Keratinocyte (primary cell): ENCODE results near the gene DUSP7. TPM values are rescaled to one million over a fixed set of nuclear protein-coding genes. Genes with fewer than 3 reads are reported as not detected.

Experiments used
- DNase-seq: peaks from one replicate; pipeline ENCODE4 v3.0.0-alpha.2; 2011; ENCODE audit warnings: low read depth, missing footprints, low spot score
- FAIRE-seq: peaks from 2 replicates; lab custom pipeline; 2011; peaks lifted over from hg19 to GRCh38; lab: Jason Lieb, UNC
- H2AFZ ChIP-seq: 2 replicates; pipeline ENCODE4 v1.6.0; 2012; ENCODE audit warnings: low read length, control low read depth, inconsistent platforms; ENCODE audit not compliant: control insufficient read depth
- H3K27ac ChIP-seq: 2 replicates; pipeline ENCODE4 v1.5.1; 2011; ENCODE audit warnings: low read length; ENCODE audit not compliant: control insufficient read depth, insufficient read depth
- H3K27me3 ChIP-seq: 3 replicates; pipeline ENCODE4 v1.6.0; 2011; ENCODE audit warnings: low read length; ENCODE audit not compliant: control insufficient read depth, insufficient read depth; ENCODE audit errors: extremely low read depth
- H3K36me3 ChIP-seq, 2 experiments: 2 replicates in 1 of 2; 3 replicates in 1 of 2; pipeline ENCODE4 v1.5.1; 2011; ENCODE audit warnings: low read length in 2 of 2, mild to moderate bottlenecking in 1 of 2; ENCODE audit not compliant: control insufficient read depth in 2 of 2, insufficient read depth in 2 of 2; ENCODE audit errors: extremely low read depth in 1 of 2
- H3K4me1 ChIP-seq: 3 replicates; pipeline ENCODE4 v1.5.1; 2011; ENCODE audit warnings: low read length; ENCODE audit not compliant: control insufficient read depth, insufficient read depth; ENCODE audit errors: extremely low read depth
- H3K4me2 ChIP-seq: 3 replicates; pipeline ENCODE4 v1.6.0; 2011; ENCODE audit warnings: low read depth, low read length; ENCODE audit not compliant: control insufficient read depth, insufficient read depth; ENCODE audit errors: extremely low read depth
- H3K4me3 ChIP-seq, 3 experiments: fragments of 200-600 bp in 1 of 3; sonication (generic) in 1 of 3; 2 replicates in 2 of 3; 3 replicates in 1 of 3; pipeline ENCODE4 v1.5.1; 2011 to 2016; ENCODE audit warnings: low read length in 3 of 3, mild to moderate bottlenecking in 3 of 3, control low read depth in 2 of 3, inconsistent platforms in 1 of 3, low read depth in 1 of 3, mixed read lengths in 1 of 3, mixed run types in 1 of 3, moderate library complexity in 1 of 3; ENCODE audit not compliant: control insufficient read depth in 2 of 3, insufficient read depth in 2 of 3; ENCODE audit errors: extremely low read depth in 1 of 3
- H3K79me2 ChIP-seq: 2 replicates; pipeline ENCODE4 v1.6.0; 2012; ENCODE audit warnings: low read length; ENCODE audit not compliant: control insufficient read depth, insufficient read depth
- H3K9ac ChIP-seq: 3 replicates; pipeline ENCODE4 v1.6.0; 2011; ENCODE audit warnings: low read length; ENCODE audit not compliant: control insufficient read depth, insufficient read depth; ENCODE audit errors: extremely low read depth
- H3K9me1 ChIP-seq: 3 replicates; pipeline ENCODE4 v1.6.0; 2011; ENCODE audit warnings: low read length; ENCODE audit not compliant: control insufficient read depth, insufficient read depth; ENCODE audit errors: extremely low read depth
- H3K9me3 ChIP-seq: 2 replicates; pipeline ENCODE4 v1.5.1; 2012; ENCODE audit warnings: low read depth, low read length; ENCODE audit not compliant: control insufficient read depth
- H4K20me1 ChIP-seq: 3 replicates; pipeline ENCODE4 v1.6.0; 2011; ENCODE audit warnings: low read length; ENCODE audit not compliant: control insufficient read depth, insufficient read depth; ENCODE audit errors: extremely low read depth
- EZH2 ChIP-seq: IDR thresholded peaks from one replicate; pipeline ENCODE4 v1.6.1; 2012; ENCODE audit warnings: inconsistent platforms, mild to moderate bottlenecking, low read length, moderate library complexity
- dilution Hi-C: fragments of 300-500 bp; cut with MboI; formaldehyde crosslinking; loops from one replicate; pipeline ENCODE4 v1.7.0; 2020; ENCODE audit warnings: low sequenced_read_pairs; ENCODE audit not compliant: extremely low pct_ligation_motif_present
- polyA plus RNA-seq, 5 experiments: library from polyadenylated mRNA; depleted of rRNA in 3 of 5; stranded (reverse) in 3 of 5; stranded (forward) in 1 of 5; unstranded in 1 of 5; fragments of >200 nt; gene quantifications; 1 replicate in 1 of 5; 2 replicates in 3 of 5; 3 replicates in 1 of 5; pipeline versions ENCODE4 v1.2.1 to v1.2.3, GENCODE V29; 2011 to 2012; ENCODE audit warnings: missing spikeins in 2 of 5, low read depth in 1 of 5, low replicate concordance in 1 of 5
- TF ChIP-seq, protein P1 (sequence below), 3 experiments: IDR thresholded peaks in 1 of 3; conservative IDR thresholded peaks in 1 of 3; optimal IDR thresholded peaks in 1 of 3; 2 replicates in 2 of 3; 3 replicates in 1 of 3; pipeline versions ENCODE3 to v1.5.1; 2011; ENCODE audit warnings: low read length in 3 of 3, mild to moderate bottlenecking in 3 of 3, moderate library complexity in 2 of 3, control low read depth in 1 of 3, inconsistent platforms in 1 of 3; ENCODE audit not compliant: insufficient read depth in 2 of 3; ENCODE audit errors: extremely low read depth in 1 of 3

Gene DUSP7
- polyA plus RNA-seq, 1 donor (not counting 4 experiments of a cell fraction or from before 2014, with no cell fraction given), result 103 TPM

DNA sequence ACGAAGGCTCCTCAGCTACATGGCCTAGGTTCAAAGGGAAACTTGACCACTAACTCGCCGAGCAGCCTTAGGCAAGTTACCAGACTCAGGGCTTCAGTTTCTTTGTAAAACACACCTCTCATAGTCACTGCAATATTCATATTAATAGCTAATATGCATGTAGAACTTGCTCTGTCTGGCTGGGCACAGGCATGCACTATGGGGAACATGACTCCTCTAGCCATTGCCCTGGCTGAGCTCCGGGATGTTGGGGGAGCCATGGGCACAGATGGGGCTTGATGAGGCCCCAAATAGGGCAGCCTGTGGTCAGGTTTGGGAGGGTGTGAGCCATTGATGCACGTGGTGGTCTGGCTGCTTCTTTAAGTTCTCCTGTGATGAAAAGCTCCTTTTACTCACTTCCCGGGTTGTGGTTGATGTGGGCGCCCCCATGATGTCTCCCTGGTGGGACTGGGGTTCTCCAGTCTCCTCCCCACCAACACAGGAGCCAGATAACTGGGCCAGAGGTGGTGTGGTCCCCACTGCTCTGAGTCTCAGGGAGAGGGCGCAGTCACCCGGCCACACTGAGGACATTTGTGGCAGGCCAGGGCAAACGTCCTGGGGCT lies 29.4 kb upstream of the DUSP7 start:
- Histone ChIP-seq H3K36me3 (no peaks in the 10 kb centered on the region), H4K20me1 (no peaks in the 10 kb centered on the region), H3K27me3 (no peaks in the 10 kb centered on the region), H3K9me3 (no peaks in the 10 kb centered on the region), H3K79me2 (no peaks in the 10 kb centered on the region), H2AFZ (no peak overlapping the region), H3K9ac (no peak overlapping the region), H3K4me1 (peaks cover 8% of the 10 kb centered on the region), H3K4me2 (no peak overlapping the region), H3K9me1 (no peaks in the 10 kb centered on the region), H3K4me3 (no peak overlapping the region), H3K27ac (no peak overlapping the region)
- dilution Hi-C loops, result no loop called here
- FAIRE-seq, result no peak
- TF ChIP-seq, protein P1, sequence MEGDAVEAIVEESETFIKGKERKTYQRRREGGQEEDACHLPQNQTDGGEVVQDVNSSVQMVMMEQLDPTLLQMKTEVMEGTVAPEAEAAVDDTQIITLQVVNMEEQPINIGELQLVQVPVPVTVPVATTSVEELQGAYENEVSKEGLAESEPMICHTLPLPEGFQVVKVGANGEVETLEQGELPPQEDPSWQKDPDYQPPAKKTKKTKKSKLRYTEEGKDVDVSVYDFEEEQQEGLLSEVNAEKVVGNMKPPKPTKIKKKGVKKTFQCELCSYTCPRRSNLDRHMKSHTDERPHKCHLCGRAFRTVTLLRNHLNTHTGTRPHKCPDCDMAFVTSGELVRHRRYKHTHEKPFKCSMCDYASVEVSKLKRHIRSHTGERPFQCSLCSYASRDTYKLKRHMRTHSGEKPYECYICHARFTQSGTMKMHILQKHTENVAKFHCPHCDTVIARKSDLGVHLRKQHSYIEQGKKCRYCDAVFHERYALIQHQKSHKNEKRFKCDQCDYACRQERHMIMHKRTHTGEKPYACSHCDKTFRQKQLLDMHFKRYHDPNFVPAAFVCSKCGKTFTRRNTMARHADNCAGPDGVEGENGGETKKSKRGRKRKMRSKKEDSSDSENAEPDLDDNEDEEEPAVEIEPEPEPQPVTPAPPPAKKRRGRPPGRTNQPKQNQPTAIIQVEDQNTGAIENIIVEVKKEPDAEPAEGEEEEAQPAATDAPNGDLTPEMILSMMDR (optimal IDR thresholded peaks at IDR 0.05 in 1 of 3, IDR thresholded peaks at IDR 0.05 in 1 of 3, conservative IDR thresholded peaks at IDR 0.05 in 1 of 3; ENCODE audit: extremely low read depth in 1 of 3, insufficient read depth in 2 of 3, low read length in 3 of 3), result no peak
- TF ChIP-seq EZH2, result no peak
- DNase-seq, result no peak

DNA sequence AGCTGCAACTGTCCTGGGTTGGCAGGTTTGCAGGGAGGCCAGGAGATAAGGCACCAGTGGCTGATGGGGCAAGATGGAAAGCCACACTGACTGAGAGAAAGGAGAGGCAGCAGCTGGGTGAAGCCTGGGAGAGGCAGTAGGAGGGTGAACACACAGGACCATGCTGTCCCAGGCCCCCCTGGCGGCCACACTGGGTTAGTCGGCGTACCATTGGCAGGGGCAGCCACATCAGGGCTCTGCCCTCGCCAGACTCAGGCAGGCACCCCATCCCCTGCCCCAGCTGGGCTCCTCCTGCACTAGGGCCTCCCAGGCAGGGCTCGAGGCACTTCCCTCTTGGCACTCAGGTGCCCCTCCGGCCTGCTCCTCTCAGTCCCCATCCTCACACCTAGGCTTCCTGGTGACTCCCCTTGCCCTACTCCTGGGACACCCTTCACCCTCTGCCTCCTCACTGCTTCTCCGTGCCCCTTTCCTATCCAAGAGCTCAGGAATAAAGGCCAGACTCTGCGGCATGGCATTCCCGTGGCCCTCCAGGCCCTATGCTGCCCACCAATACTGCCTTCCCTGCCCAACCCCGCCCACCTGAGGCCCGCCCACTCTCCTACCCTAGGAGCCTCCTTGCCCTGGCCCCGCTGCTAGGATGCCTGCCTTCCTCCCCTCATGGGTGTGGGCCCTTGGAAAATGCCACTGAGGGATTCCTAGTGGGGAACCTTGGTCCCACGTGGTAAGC lies 28.7 kb upstream of the DUSP7 start:
- no peak overlapping the region for H3K4me3 ChIP-seq
- H3K27ac ChIP-seq, result no peak overlapping the region
- H3K9ac ChIP-seq, result no peak overlapping the region
- no peaks in the 10 kb centered on the region for H3K36me3 ChIP-seq
- DNase-seq (no peak), FAIRE-seq (no peak)
- H2AFZ ChIP-seq, result no peak overlapping the region
- H3K4me2 ChIP-seq, result no peak overlapping the region
- no peak for TF ChIP-seq EZH2
- TF ChIP-seq, protein P1 (optimal IDR thresholded peaks at IDR 0.05 in 1 of 3, IDR thresholded peaks at IDR 0.05 in 1 of 3, conservative IDR thresholded peaks at IDR 0.05 in 1 of 3; ENCODE audit: extremely low read depth in 1 of 3, insufficient read depth in 2 of 3, low read length in 3 of 3), result no peak
- no peaks in the 10 kb centered on the region for H3K9me3 ChIP-seq
- H4K20me1 ChIP-seq, result no peaks in the 10 kb centered on the region
- H3K4me1 ChIP-seq, result peaks cover 4% of the 10 kb centered on the region
- no peaks in the 10 kb centered on the region for H3K27me3 ChIP-seq
- dilution Hi-C loops, result no loop called here
- no peaks in the 10 kb centered on the region for H3K9me1 ChIP-seq
- H3K79me2 ChIP-seq, result no peaks in the 10 kb centered on the region
